Esophagus squamous epithelium (tissue), 5 donors: ENCODE measurements around the gene SCN3A. TPM values are rescaled to one million over a fixed set of nuclear protein-coding genes. Genes with fewer than 3 reads are reported as not detected.

Experiments used
- DNase-seq: peaks from one replicate; lab custom pipeline; 2025; lab: John Stamatoyannopoulos, UW
- H3K27ac ChIP-seq, 4 donors: fragments of 200-600 bp; sonication (generic); one replicate each; pipeline ENCODE4 v1.5.1; 2016 to 2019; ENCODE audit warnings: mild to moderate bottlenecking in 1 of 4
- H3K27me3 ChIP-seq, 4 donors: fragments of 200-600 bp; sonication (generic); 1 replicate in 3 of 4; 2 replicates in 1 of 4; pipeline versions ENCODE4 v1.5.1 to v1.6.0; 2017 to 2021; ENCODE audit warnings: antibody characterized with exemption in 1 of 4
- H3K36me3 ChIP-seq, 3 donors: fragments of 200-600 bp; sonication (generic); one replicate each; pipeline ENCODE4 v1.5.1; 2016 to 2019
- H3K4me1 ChIP-seq, 3 donors: fragments of 200-600 bp; sonication (generic); one replicate each; pipeline ENCODE4 v1.5.1; 2017 to 2019
- H3K4me3 ChIP-seq, 4 donors: fragments of 200-600 bp; sonication (generic); 1 replicate in 3 of 4; 2 replicates in 1 of 4; pipeline ENCODE4 v1.5.1; 2016 to 2019; ENCODE audit warnings: mild to moderate bottlenecking in 2 of 4, moderate library complexity in 1 of 4
- H3K9me3 ChIP-seq, 3 donors: fragments of 200-600 bp; sonication (generic); one replicate each; pipeline ENCODE4 v1.5.1; 2016 to 2019
- POLR2A ChIP-seq, 4 donors: fragments of 450-650 bp; IDR thresholded peaks; one replicate each; pipeline ENCODE4 v1.6.1; 2017; ENCODE audit warnings: antibody characterized with exemption in 4 of 4, mild to moderate bottlenecking in 4 of 4, moderate library complexity in 3 of 4
- WGBS, 2 donors: methylation state at CpG; one replicate each; pipeline ENCODE4 v1.1.5; 2018; 5-methylcytosine and 5-hydroxymethylcytosine counted together
- intact Hi-C: fragments of 100-400 bp; cut with DNase I; formaldehyde crosslinking; loops from one replicate; pipeline ENCODE4 v1.15.0; 2022
- total RNA-seq, 4 donors: library from RNA; depleted of rRNA; stranded (reverse); fragments of >200 nt; gene quantifications; one replicate each; pipeline ENCODE4 v1.1.0, GENCODE V29; 2016
- TF ChIP-seq, protein P1 (sequence below), 6 experiments: fragments of 450-650 bp in 4 of 6; fragments of 200-600 bp in 2 of 6; sonication (generic) in 2 of 6; IDR thresholded peaks; one replicate each; pipeline ENCODE4 v1.5.1; 2016 to 2019; ENCODE audit warnings: antibody characterized with exemption in 6 of 6, mild to moderate bottlenecking in 4 of 6, moderate library complexity in 4 of 6
- donor health status: DM: yes; HTN: yes; CAD: no.

Gene SCN3A
- total RNA-seq, 4 donors from 2014 or later, result 0.08 to 0.83 (median 0.45) TPM

GRCh38 chr2:165205865-165206264 lies 2.0 kb upstream of the SCN3A start:
- intact Hi-C loops, result loop anchor here (5.0 kb wide), 1 partner anchor 189 kb away; no protein-coding TSS in a partner anchor
- no peaks in the 10 kb centered on the region for H3K27me3 ChIP-seq
- H3K27ac ChIP-seq, result no peak overlapping the region
- no peak overlapping the region for H3K4me3 ChIP-seq
- no peaks in the 10 kb centered on the region for H3K9me3 ChIP-seq
- TF ChIP-seq, protein P1, sequence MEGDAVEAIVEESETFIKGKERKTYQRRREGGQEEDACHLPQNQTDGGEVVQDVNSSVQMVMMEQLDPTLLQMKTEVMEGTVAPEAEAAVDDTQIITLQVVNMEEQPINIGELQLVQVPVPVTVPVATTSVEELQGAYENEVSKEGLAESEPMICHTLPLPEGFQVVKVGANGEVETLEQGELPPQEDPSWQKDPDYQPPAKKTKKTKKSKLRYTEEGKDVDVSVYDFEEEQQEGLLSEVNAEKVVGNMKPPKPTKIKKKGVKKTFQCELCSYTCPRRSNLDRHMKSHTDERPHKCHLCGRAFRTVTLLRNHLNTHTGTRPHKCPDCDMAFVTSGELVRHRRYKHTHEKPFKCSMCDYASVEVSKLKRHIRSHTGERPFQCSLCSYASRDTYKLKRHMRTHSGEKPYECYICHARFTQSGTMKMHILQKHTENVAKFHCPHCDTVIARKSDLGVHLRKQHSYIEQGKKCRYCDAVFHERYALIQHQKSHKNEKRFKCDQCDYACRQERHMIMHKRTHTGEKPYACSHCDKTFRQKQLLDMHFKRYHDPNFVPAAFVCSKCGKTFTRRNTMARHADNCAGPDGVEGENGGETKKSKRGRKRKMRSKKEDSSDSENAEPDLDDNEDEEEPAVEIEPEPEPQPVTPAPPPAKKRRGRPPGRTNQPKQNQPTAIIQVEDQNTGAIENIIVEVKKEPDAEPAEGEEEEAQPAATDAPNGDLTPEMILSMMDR (IDR thresholded peaks at IDR 0.05), result no peak
- TF ChIP-seq POLR2A (IDR thresholded peaks at IDR 0.05), result no peak
- H3K36me3 ChIP-seq, result no peaks in the 10 kb centered on the region
- WGBS, 2 donors, result 58 to 82% methylated on average over 2 of the region's 2 CpGs
- no peak for DNase-seq
- no peaks in the 10 kb centered on the region for H3K4me1 ChIP-seq

GRCh38 chr2:165202239-165202638 lies 1.6 kb downstream of the SCN3A start:
- Histone ChIP-seq H3K36me3 (no peaks in the 10 kb centered on the region), H3K27me3 (no peaks in the 10 kb centered on the region), H3K4me1 (no peaks in the 10 kb centered on the region), H3K4me3 (no peak overlapping the region), H3K27ac (no peak overlapping the region), H3K9me3 (no peaks in the 10 kb centered on the region)
- TF ChIP-seq, protein P1 (IDR thresholded peaks at IDR 0.05), result no peak
- TF ChIP-seq POLR2A (IDR thresholded peaks at IDR 0.05), result no peak
- no peak for DNase-seq
- WGBS, 2 donors, result 55 to 88% methylated on average over 1 of the region's 1 CpG
- intact Hi-C loops, result no loop called here

DNA sequence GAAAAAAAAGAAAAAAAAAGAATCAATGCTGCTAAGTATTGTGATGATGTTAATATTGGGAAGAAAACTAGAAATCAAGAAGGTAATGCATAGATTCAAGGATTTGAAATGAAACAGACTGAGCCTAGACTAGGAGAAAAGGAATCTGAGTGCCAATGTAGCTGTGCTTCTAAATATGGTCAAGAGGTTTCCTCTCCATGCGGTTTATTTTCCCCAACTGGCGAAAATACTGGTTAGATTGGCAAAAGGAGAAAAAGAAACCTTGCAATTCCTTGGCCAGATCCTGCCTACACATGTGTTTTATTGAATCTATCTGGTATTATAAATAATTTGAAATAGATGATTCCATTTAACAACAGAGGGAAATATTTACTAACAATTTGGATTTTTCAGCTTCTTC lies 5.7 kb downstream of the SCN3A start:
- H3K27ac ChIP-seq, result peak overlapping the region in 1 of 4 donors; percentile 1
- H3K36me3 ChIP-seq, result no peaks in the 10 kb centered on the region
- H3K4me3 ChIP-seq, result no peak overlapping the region
- H3K4me1 ChIP-seq, result no peaks in the 10 kb centered on the region
- no peaks in the 10 kb centered on the region for H3K27me3 ChIP-seq
- TF ChIP-seq, protein P1 (IDR thresholded peaks at IDR 0.05), result no peak
- no peak for TF ChIP-seq POLR2A (IDR thresholded peaks at IDR 0.05)
- intact Hi-C loops, result no loop called here
- no peak for DNase-seq
- no peaks in the 10 kb centered on the region for H3K9me3 ChIP-seq
- 52 to 57% methylated on average over 2 of the region's 2 CpGs for WGBS, 2 donors

GRCh38 chr2:165197346-165197745 lies 6.5 kb downstream of the SCN3A start:
- Histone ChIP-seq H3K4me3 (no peak overlapping the region), H3K27ac (no peak overlapping the region), H3K27me3 (no peaks in the 10 kb centered on the region), H3K9me3 (no peaks in the 10 kb centered on the region), H3K36me3 (no peaks in the 10 kb centered on the region), H3K4me1 (no peaks in the 10 kb centered on the region)
- 76 to 83% methylated on average over 1 of the region's 1 CpG for WGBS, 2 donors
- DNase-seq, result no peak
- no peak for TF ChIP-seq POLR2A (IDR thresholded peaks at IDR 0.05)
- intact Hi-C loops, result no loop called here

DNA sequence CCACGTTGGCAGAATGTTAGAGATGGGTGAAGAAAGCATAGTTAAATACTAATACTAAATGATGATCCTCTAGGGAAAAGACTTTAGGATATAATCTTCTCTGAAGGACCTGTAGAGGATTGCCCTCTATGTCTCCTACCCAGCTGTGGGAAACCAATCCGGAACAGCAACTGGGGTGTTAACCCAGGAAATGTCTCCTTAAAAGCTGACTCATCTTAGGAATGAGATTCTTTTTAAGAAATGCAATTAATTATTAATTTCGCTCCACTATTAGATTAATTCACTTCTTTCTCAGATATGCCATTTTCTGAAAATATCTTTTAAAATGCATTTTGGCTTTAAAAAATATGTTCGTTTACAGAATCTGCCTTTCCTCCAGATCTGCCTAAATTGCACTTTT lies 7.4 kb downstream of the SCN3A start:
- whole genome bisulfite sequencing, 2 donors, result 55 to 61% methylated on average over 4 of the region's 4 CpGs
- no peak for DNase-seq
- TF ChIP-seq, protein P1 (IDR thresholded peaks at IDR 0.05), result no peak
- no peak for TF ChIP-seq POLR2A (IDR thresholded peaks at IDR 0.05)

More for the DNA sequence above, 7.4 kb downstream of the SCN3A start:
- no peak overlapping the region for H3K27ac ChIP-seq
- H3K36me3 ChIP-seq, result no peaks in the 10 kb centered on the region
- H3K9me3 ChIP-seq, result no peaks in the 10 kb centered on the region
- no peak overlapping the region for H3K4me3 ChIP-seq
- H3K4me1 ChIP-seq, result no peaks in the 10 kb centered on the region
- H3K27me3 ChIP-seq, result no peaks in the 10 kb centered on the region
- intact Hi-C loops, result no loop called here
